NCI-H1930 (cell line): ENCODE results near the gene ZSWIM9.
"Not testable (repeated sequence)": the region's sequence is repeated elsewhere in the genome, so short reads cannot be mapped to it uniquely, and the experiment has no call there.

Experiments used
- DNase-seq, 2 experiments: peaks; one replicate each; lab custom pipeline; 2025; lab: John Stamatoyannopoulos, UW

ZSWIM9 gene

GRCh38 chr19:48218997-48219396 lies 48.5 kb downstream of the ZSWIM9 start:
- DNase-seq: no peak

- not testable (repeated sequence) for DNase-seq
Measured at GRCh38 chr19:48220784-48221183, 50.3 kb downstream of the ZSWIM9 start.

GRCh38 chr19:48221628-48222027 lies 51.1 kb downstream of the ZSWIM9 start:
- DNase-seq: no peak

- no peak for DNase-seq
Measured at GRCh38 chr19:48230555-48231129, 60.2 kb downstream of the ZSWIM9 start.

- no peak for DNase-seq
Measured at GRCh38 chr19:48237057-48237456, 66.6 kb downstream of the ZSWIM9 start.

- DNase-seq: no peak
Measured at GRCh38 chr19:48239120-48239519, 68.6 kb downstream of the ZSWIM9 start.

GRCh38 chr19:48239582-48240141 lies 69.2 kb downstream of the ZSWIM9 start:
- no peak for DNase-seq

- not testable (repeated sequence) for DNase-seq
Measured at GRCh38 chr19:48241771-48242170, 71.3 kb downstream of the ZSWIM9 start.

GRCh38 chr19:48244281-48244680 lies 73.8 kb downstream of the ZSWIM9 start:
- DNase-seq: no peak

GRCh38 chr19:48246101-48246500 lies 75.6 kb downstream of the ZSWIM9 start:
- DNase-seq: no peak

GRCh38 chr19:48247212-48247611 lies 76.7 kb downstream of the ZSWIM9 start:
- DNase-seq: no peak
